Small intestine (tissue), 7 donors: ENCODE results near the gene TSHZ1. TPM values are rescaled to one million over a fixed set of nuclear protein-coding genes. Genes with fewer than 3 reads are reported as not detected.

Experiments used
- DNase-seq, 2 donors: peaks; one replicate each; pipeline versions ENCODE4 v3.0.0 to v3.0.0-alpha.2; 2013
- FAIRE-seq: peaks from 2 replicates; lab custom pipeline; 2012; peaks lifted over from hg19 to GRCh38; lab: Jason Lieb, UNC
- H3K27ac ChIP-seq, 3 donors: one replicate each; pipeline ENCODE4 v1.5.1; 2013; ENCODE audit warnings: low read length in 2 of 3, mild to moderate bottlenecking in 2 of 3, control low read depth in 1 of 3, inconsistent platforms in 1 of 3, low read depth in 1 of 3, moderate library complexity in 1 of 3
- H3K27me3 ChIP-seq, 3 donors: one replicate each; pipeline ENCODE4 v1.6.1; 2013; ENCODE audit warnings: low read length in 3 of 3, inconsistent platforms in 1 of 3; ENCODE audit not compliant: control insufficient read depth in 3 of 3, insufficient read depth in 3 of 3
- H3K36me3 ChIP-seq, 3 donors: one replicate each; pipeline ENCODE4 v1.6.1; 2013; ENCODE audit warnings: low read length in 3 of 3, inconsistent platforms in 1 of 3, low read depth in 1 of 3, mild to moderate bottlenecking in 1 of 3, moderate library complexity in 1 of 3; ENCODE audit not compliant: control insufficient read depth in 3 of 3, insufficient read depth in 2 of 3
- H3K4me1 ChIP-seq, 3 donors: one replicate each; pipeline ENCODE4 v1.6.1; 2013; ENCODE audit warnings: low read length in 2 of 3, inconsistent platforms in 1 of 3, low read depth in 1 of 3, mild to moderate bottlenecking in 1 of 3, moderate library complexity in 1 of 3; ENCODE audit not compliant: control insufficient read depth in 3 of 3, insufficient read depth in 2 of 3
- H3K4me3 ChIP-seq, 3 donors: one replicate each; pipeline ENCODE4 v1.5.1; 2013; ENCODE audit warnings: low read length in 3 of 3, control low read depth in 1 of 3, inconsistent platforms in 1 of 3, low read depth in 1 of 3, mild to moderate bottlenecking in 1 of 3, moderate library complexity in 1 of 3
- H3K9me3 ChIP-seq, 2 donors: one replicate each; pipeline ENCODE4 v1.6.1; 2013; ENCODE audit warnings: low read depth in 1 of 2, low read length in 1 of 2; ENCODE audit not compliant: control insufficient read depth in 2 of 2, insufficient read depth in 1 of 2
- WGBS, 3 donors: extraction: QIAGEN DNeasy Blood & Tissue Kit; methylation state at CpG; one replicate each; pipeline ENCODE4 v1.1.7; 2013; 5-methylcytosine and 5-hydroxymethylcytosine counted together
- polyA plus RNA-seq, 4 donors: library from polyadenylated mRNA; stranded (reverse) in 3 of 4; unstranded in 1 of 4; fragments of 200-250 nt in 3 of 4; fragments of 120-200 nt in 1 of 4; gene quantifications; one replicate each; pipeline versions ENCODE4 v1.2.1 to v1.2.3, GENCODE V29; 2013
- donor health status: healthy with polysubstance abuse.
- donor health status: control.
- donor health status: control.
- donor health status: Bipolar disorder and iron deficiency.
- donor health status: healthy.

TSHZ1 gene
- polyA plus RNA-seq, 4 donors = 7.3 to 41.9 (median 10.3) TPM

DNA sequence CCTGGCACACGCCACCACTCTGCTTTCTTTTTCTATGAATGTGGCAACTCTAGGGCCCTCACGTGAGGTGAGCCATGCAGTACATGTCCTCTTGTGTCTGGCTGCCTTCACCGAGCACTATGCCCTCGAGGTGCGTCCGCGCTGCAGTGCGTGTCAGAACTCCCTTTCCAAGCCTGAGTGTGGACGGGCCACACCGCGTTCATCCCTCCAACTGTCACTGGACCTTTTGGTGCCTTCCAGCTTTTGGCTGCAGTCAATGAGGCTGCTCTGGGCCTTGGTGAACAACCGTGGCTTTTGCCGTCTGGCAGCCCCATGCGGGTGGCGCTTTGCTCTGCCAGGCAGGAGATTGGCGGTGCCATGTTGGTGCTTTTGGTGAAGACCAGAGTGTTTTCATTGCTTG, 74.0 kb downstream of the TSHZ1 start:
- Histone ChIP-seq H3K36me3 (peaks cover 3 to 65% (median 11%) of the 10 kb centered on the region in 3 donors), H3K4me1 (peaks cover 0 to 3% (median 0%) of the 10 kb centered on the region in 3 donors), H3K27ac (no peak overlapping the region), H3K4me3 (no peak overlapping the region), H3K27me3 (no peaks in the 10 kb centered on the region), H3K9me3 (peaks cover 0 to 15% of the 10 kb centered on the region in 2 donors)
- DNase-seq (no peak), FAIRE-seq (no peak)
- WGBS, 3 donors = 97 to 98% (median 98%) methylated on average over 16 of the region's 16 CpGs

DNA sequence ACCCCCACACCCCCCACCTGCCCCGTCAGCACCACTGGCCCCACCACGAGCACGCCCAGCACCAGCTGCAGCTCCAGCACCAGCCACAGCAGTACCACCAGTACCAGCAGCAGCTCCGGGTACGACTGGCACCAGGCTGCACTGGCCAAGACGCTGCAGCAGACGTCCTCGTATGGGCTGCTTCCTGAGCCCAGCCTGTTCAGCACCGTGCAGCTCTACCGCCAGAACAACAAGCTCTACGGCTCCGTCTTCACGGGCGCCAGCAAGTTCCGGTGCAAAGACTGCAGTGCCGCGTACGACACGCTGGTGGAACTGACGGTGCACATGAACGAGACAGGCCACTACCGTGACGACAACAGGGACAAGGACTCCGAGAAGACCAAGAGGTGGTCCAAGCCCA, 75.3 kb downstream of the TSHZ1 start:
- H3K36me3 ChIP-seq = peaks cover 3 to 62% (median 11%) of the 10 kb centered on the region in 3 donors
- WGBS, 3 donors = 97 to 98% (median 97%) methylated on average over 24 of the region's 24 CpGs
- H3K27ac ChIP-seq = no peak overlapping the region
- H3K9me3 ChIP-seq = peaks cover 0 to 15% of the 10 kb centered on the region in 2 donors
- no peaks in the 10 kb centered on the region for H3K27me3 ChIP-seq
- no peak for FAIRE-seq
- no peak for DNase-seq
- no peak overlapping the region for H3K4me3 ChIP-seq
- H3K4me1 ChIP-seq = no peaks in the 10 kb centered on the region

DNA sequence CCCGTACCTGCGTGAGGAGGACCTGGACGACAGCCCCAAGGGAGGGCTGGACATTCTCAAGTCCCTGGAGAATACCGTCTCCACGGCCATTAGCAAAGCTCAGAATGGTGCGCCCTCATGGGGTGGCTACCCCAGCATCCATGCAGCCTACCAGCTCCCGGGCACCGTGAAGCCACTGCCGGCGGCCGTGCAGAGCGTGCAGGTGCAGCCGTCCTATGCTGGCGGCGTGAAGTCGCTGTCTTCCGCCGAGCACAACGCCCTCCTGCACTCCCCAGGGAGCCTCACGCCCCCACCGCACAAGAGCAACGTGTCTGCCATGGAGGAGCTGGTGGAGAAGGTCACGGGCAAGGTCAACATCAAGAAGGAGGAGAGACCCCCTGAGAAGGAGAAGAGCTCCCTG, 76.4 kb downstream of the TSHZ1 start:
- FAIRE-seq = no peak
- H3K36me3 ChIP-seq = peaks cover 3 to 58% (median 11%) of the 10 kb centered on the region in 3 donors
- 97 to 99% (median 99%) methylated on average over 23 of the region's 23 CpGs for WGBS, 3 donors

DNA sequence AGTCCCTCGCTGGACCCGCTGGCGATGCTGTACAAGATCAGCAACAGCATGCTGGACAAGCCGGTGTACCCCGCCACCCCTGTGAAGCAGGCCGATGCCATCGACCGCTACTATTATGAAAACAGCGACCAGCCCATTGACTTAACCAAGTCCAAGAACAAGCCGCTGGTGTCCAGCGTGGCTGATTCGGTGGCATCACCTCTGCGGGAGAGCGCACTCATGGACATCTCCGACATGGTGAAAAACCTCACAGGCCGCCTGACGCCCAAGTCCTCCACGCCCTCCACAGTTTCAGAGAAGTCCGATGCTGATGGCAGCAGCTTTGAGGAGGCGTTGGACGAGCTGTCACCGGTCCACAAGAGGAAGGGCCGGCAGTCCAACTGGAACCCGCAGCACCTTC, 77.1 kb downstream of the TSHZ1 start:
- H3K27ac ChIP-seq = no peak overlapping the region
- peaks cover 3 to 53% (median 11%) of the 10 kb centered on the region in 3 donors for H3K36me3 ChIP-seq
- H3K27me3 ChIP-seq = no peaks in the 10 kb centered on the region
- FAIRE-seq (no peak), DNase-seq (no peak)
- H3K4me1 ChIP-seq = no peaks in the 10 kb centered on the region
- H3K4me3 ChIP-seq = no peak overlapping the region
- 98% methylated on average over 24 of the region's 24 CpGs for WGBS, 3 donors
- peaks cover 0 to 9% of the 10 kb centered on the region in 2 donors for H3K9me3 ChIP-seq

More for the DNA sequence above, 76.4 kb downstream of the TSHZ1 start:
- no peaks in the 10 kb centered on the region for H3K4me1 ChIP-seq
- H3K27ac ChIP-seq = no peak overlapping the region
- peaks cover 0 to 9% of the 10 kb centered on the region in 2 donors for H3K9me3 ChIP-seq
- no peaks in the 10 kb centered on the region for H3K27me3 ChIP-seq
- no peak overlapping the region for H3K4me3 ChIP-seq
- DNase-seq = no peak

DNA sequence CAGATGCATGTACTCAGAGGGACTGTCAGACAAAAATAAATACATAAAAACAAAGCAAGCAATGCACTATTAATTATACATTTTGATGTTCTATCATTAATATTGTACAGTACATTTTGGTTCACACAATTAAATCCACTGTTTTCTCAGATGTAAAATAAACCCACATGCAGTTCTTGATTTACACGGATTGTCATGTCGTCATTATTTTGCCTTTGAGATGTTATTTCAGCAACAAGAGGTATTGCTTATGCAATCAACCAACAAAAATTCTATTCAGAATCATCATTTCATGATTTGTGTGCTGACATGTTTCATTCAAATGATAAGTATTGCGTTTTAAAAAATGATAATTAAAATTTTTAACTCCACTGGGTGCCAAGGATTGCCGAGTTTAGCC, 79.2 kb downstream of the TSHZ1 start:
- FAIRE-seq (no peak), DNase-seq (no peak)
- H3K27ac ChIP-seq = no peak overlapping the region
- no peak overlapping the region for H3K4me3 ChIP-seq
- no peaks in the 10 kb centered on the region for H3K27me3 ChIP-seq
- 91 to 93% (median 92%) methylated on average over 4 of the region's 4 CpGs for WGBS, 3 donors
- H3K9me3 ChIP-seq = peaks cover 0 to 9% of the 10 kb centered on the region in 2 donors
- no peaks in the 10 kb centered on the region for H3K4me1 ChIP-seq
- peaks cover 3 to 49% (median 11%) of the 10 kb centered on the region in 3 donors for H3K36me3 ChIP-seq

DNA sequence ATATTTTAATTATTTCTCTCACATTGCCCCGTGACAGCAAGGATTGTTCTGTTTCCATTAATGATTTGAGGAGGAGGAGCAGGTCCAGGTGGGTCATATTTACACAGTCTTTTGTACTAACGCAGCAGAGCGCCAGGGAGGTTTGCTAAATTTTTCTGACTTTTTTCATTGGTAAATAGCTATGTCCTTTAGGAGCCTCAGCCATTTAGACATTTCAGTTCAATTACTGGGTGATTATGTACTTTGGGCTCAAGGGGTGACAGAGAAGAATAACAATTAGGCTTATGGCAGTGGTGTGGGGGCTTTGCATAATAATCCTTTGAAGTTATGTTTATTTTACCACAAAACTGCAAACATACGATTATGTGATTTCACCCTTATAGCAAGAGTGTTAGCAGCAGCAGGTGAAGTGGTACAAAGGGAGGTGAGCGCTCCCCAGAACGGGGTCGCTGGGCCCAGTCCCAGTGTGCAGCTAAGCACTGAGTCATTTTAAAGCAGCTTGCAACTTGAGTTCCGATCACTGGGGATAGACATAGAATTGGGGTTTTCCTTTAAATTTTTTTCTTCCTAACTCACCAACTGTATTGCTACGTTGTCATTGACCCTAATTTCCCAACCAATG, 80.3 kb downstream of the TSHZ1 start:
- Histone ChIP-seq H3K36me3 (peaks cover 3 to 40% (median 6%) of the 10 kb centered on the region in 3 donors), H3K4me1 (no peaks in the 10 kb centered on the region), H3K27ac (no peak overlapping the region), H3K9me3 (peaks cover 0 to 8% of the 10 kb centered on the region in 2 donors), H3K27me3 (no peaks in the 10 kb centered on the region), H3K4me3 (no peak overlapping the region)
- FAIRE-seq (no peak), DNase-seq (peak in 1 of 2 donors; percentile 12)
- 89 to 93% (median 89%) methylated on average over 9 of the region's 9 CpGs for WGBS, 3 donors

DNA sequence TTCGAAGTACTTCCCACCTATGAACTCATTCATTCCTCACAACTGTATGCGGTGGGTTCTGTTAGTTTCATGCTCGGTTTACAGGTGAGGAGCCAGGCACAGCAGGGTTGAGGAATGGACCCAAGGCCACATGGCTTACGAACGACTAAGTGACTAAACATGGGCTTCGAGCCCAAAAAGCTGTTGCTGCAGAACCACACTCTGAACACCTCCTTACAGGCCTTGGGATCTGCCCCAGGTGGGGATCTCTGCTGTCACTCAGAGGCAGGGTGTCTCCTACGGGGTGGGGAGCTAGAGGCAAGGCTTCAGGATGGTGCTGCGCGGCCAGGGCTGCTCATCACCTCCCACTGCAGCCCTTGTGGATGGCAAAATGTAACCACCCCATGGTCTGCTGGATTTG, 80.9 kb downstream of the TSHZ1 start:
- 90 to 95% (median 95%) methylated on average over 9 of the region's 9 CpGs for WGBS, 3 donors
- Histone ChIP-seq H3K4me3 (no peak overlapping the region), H3K27ac (no peak overlapping the region), H3K27me3 (no peaks in the 10 kb centered on the region), H3K4me1 (no peaks in the 10 kb centered on the region), H3K9me3 (peaks cover 0 to 4% of the 10 kb centered on the region in 2 donors), H3K36me3 (peaks cover under 1 to 34% (median 3%) of the 10 kb centered on the region in 3 donors)
- FAIRE-seq (no peak), DNase-seq (no peak)

DNA sequence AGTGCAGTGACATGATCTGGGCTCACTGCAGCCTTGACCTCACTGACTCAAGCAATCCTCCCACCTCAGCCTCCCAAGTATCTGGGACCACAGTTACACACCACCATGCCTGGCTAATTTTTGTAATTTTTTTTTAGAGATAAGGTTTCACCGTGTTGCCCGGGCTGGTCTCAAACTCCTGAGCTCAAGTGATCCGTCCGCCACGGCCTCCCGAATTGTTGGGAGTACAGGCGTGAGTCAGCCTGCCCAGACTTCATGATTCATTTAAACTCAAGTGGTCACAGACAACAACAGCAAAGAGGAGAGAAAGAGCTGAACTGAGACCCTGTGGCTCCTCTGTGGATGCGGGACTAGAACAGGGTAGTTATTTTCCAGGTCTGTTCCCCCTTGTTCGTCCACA, 83.0 kb downstream of the TSHZ1 start:
- H3K27me3 ChIP-seq = no peaks in the 10 kb centered on the region
- peaks cover 0 to 12% (median 0%) of the 10 kb centered on the region in 3 donors for H3K36me3 ChIP-seq
- FAIRE-seq (no peak), DNase-seq (no peak)
- no peak overlapping the region for H3K4me3 ChIP-seq
- WGBS, 3 donors = 90 to 96% (median 94%) methylated on average over 9 of the region's 9 CpGs
- no peaks in the 10 kb centered on the region for H3K4me1 ChIP-seq
- no peaks in the 10 kb centered on the region for H3K9me3 ChIP-seq
- no peak overlapping the region for H3K27ac ChIP-seq
